Lung (tissue), 12 donors: ENCODE measurements around the gene CYYR1. TPM values are rescaled to one million over a fixed set of nuclear protein-coding genes. Genes with fewer than 3 reads are reported as not detected.

ENCODE experiments used
- ATAC-seq: fragments of 200-7000 bp; cut with Tn5 transposase; one replicate; pipeline ENCODE4 v1.9.1; 2020; ENCODE audit warnings: moderate number of reproducible peaks; ENCODE audit not compliant: insufficient read depth, low FRiP score
- DNase-seq, 3 donors: peaks; one replicate each; pipeline ENCODE4 v3.0.0-alpha.2; 2013 to 2017
- H3K27ac ChIP-seq, 2 donors: one replicate each; pipeline ENCODE4 v1.5.1; 2013; ENCODE audit warnings: mild to moderate bottlenecking in 2 of 2, moderate library complexity in 2 of 2, control low read depth in 1 of 2, inconsistent platforms in 1 of 2, low read depth in 1 of 2, low read length in 1 of 2
- H3K27me3 ChIP-seq, 3 donors: one replicate each; pipeline ENCODE4 v1.5.1; 2013; ENCODE audit warnings: low read length in 2 of 3; ENCODE audit not compliant: control insufficient read depth in 3 of 3, insufficient read depth in 3 of 3
- H3K36me3 ChIP-seq, 4 donors: one replicate each; pipeline ENCODE4 v1.5.1; 2013; ENCODE audit warnings: low read length in 4 of 4, mild to moderate bottlenecking in 1 of 4, moderate library complexity in 1 of 4; ENCODE audit not compliant: control insufficient read depth in 4 of 4, insufficient read depth in 4 of 4
- H3K4me1 ChIP-seq, 5 donors: one replicate each; pipeline ENCODE4 v1.5.1; 2013; ENCODE audit warnings: low read length in 5 of 5, mild to moderate bottlenecking in 2 of 5, moderate library complexity in 1 of 5; ENCODE audit not compliant: control insufficient read depth in 5 of 5, insufficient read depth in 5 of 5
- H3K4me3 ChIP-seq: one replicate; pipeline ENCODE4 v1.5.1; 2013; ENCODE audit warnings: mild to moderate bottlenecking, control low read depth, moderate library complexity
- H3K9ac ChIP-seq, 2 donors: one replicate each; pipeline ENCODE4 v1.5.1; 2013; ENCODE audit warnings: low read length in 2 of 2, control low read depth in 1 of 2; ENCODE audit not compliant: insufficient read depth in 1 of 2
- H3K9me3 ChIP-seq, 4 donors: one replicate each; pipeline ENCODE4 v1.5.1; 2013; ENCODE audit warnings: low read length in 3 of 4, mild to moderate bottlenecking in 1 of 4, moderate library complexity in 1 of 4; ENCODE audit not compliant: control insufficient read depth in 4 of 4, insufficient read depth in 3 of 4
- CTCF ChIP-seq: IDR thresholded peaks from 2 replicates; pipeline ENCODE4 v1.5.1; 2012; ENCODE audit warnings: mild to moderate bottlenecking; ENCODE audit errors: control extremely low read depth, extremely low read depth
- WGBS, 2 donors: extraction: QIAGEN DNeasy Blood & Tissue Kit; methylation state at CpG; one replicate each; pipeline ENCODE4 v1.1.7; 2013; 5-methylcytosine and 5-hydroxymethylcytosine counted together
- polyA plus RNA-seq, 2 donors: library from polyadenylated mRNA; stranded (reverse); fragments of 200-250 nt; gene quantifications; one replicate each; pipeline ENCODE4 v1.2.1, GENCODE V29; 2013
- total RNA-seq, 2 donors: library from RNA; depleted of rRNA in 1 of 2; stranded (reverse); fragments of >200 nt in 1 of 2; gene quantifications; one replicate each; pipeline ENCODE4 v1.2.1, GENCODE V29; 2014 to 2021
- donor health status: control.
- donor health status: control.
- donor health status: Bipolar disorder and iron deficiency.
- donor health status: healthy.
- donor health status: DM: yes; HTN: yes; CAD: no.

Gene CYYR1
- total and polyA plus RNA-seq, 4 donors: 9.9 to 38.3 (median 16.6) TPM

GRCh38 chr21:26489781-26490180 lies 83.3 kb downstream of the CYYR1 start:
- no peak for TF ChIP-seq CTCF
- Histone ChIP-seq H3K9me3 (peaks cover 0 to 4% (median 2%) of the 10 kb centered on the region in 4 donors), H3K27ac (no peak overlapping the region), H3K9ac (no peak overlapping the region), H3K27me3 (no peaks in the 10 kb centered on the region), H3K36me3 (peaks cover 0 to 11% (median 0%) of the 10 kb centered on the region in 4 donors), H3K4me1 (no peaks in the 10 kb centered on the region), H3K4me3 (no peak overlapping the region)
- WGBS, 2 donors: 90 to 96% methylated on average over 6 of the region's 6 CpGs
- no peak for ATAC-seq
- no peak for DNase-seq

GRCh38 chr21:26487981-26488480 lies 85.1 kb downstream of the CYYR1 start:
- H3K27ac ChIP-seq: no peak overlapping the region
- no peaks in the 10 kb centered on the region for H3K4me1 ChIP-seq
- ATAC-seq (no peak), DNase-seq (no peak)
- no peak overlapping the region for H3K4me3 ChIP-seq
- H3K9ac ChIP-seq: no peak overlapping the region
- H3K27me3 ChIP-seq: no peaks in the 10 kb centered on the region
- H3K36me3 ChIP-seq: peaks cover 0 to 11% (median 0%) of the 10 kb centered on the region in 4 donors
- 85 to 90% methylated on average over 4 of the region's 4 CpGs for WGBS, 2 donors
- peaks cover 0 to 4% (median 2%) of the 10 kb centered on the region in 4 donors for H3K9me3 ChIP-seq
- TF ChIP-seq CTCF: no peak

- no peak for DNase-seq
- 89 to 97% methylated on average over 2 of the region's 2 CpGs for WGBS, 2 donors
Observed at GRCh38 chr21:26473471-26473870, 99.6 kb downstream of the CYYR1 start.

More at GRCh38 chr21:26473471-26473870, 99.6 kb downstream of the CYYR1 start:
- H3K27ac ChIP-seq: no peak overlapping the region
- peaks cover 0 to 15% (median 5%) of the 10 kb centered on the region in 4 donors for H3K36me3 ChIP-seq
- no peaks in the 10 kb centered on the region for H3K27me3 ChIP-seq
- no peak for ATAC-seq
- no peaks in the 10 kb centered on the region for H3K9me3 ChIP-seq
- TF ChIP-seq CTCF: no peak
- peaks cover 0 to 13% (median 0%) of the 10 kb centered on the region in 5 donors for H3K4me1 ChIP-seq
- H3K9ac ChIP-seq: no peak overlapping the region
- no peak overlapping the region for H3K4me3 ChIP-seq
